GM10248 (cell line): ENCODE measurements around the gene OGFRL1.

Experiments used
- CTCF ChIA-PET: fragments of 300-600 bp; sonication (Branson Sonifier 250); formaldehyde crosslinking; extraction: SDS; loops from one replicate; lab custom pipeline; 2021; ENCODE audit warnings: antibody characterized with exemption; lab: Yijun Ruan, JAX
- POLR2A ChIA-PET: fragments of 350-650 bp; sonication (Branson Sonifier 250); formaldehyde crosslinking; extraction: SDS; loops from one replicate; lab custom pipeline; 2020; ENCODE audit warnings: antibody characterized with exemption; lab: Yijun Ruan, JAX
- DNase-seq: peaks from one replicate; pipeline ENCODE4 v3.0.0; 2012; ENCODE audit errors: extremely low spot score
- TF ChIP-seq, protein P1 (sequence below): IDR thresholded peaks from 2 replicates; pipeline ENCODE4 v1.5.1; 2012; ENCODE audit warnings: mild to moderate bottlenecking, low read depth; ENCODE audit errors: extremely low read depth, missing control alignments, control extremely low read depth

OGFRL1 gene

DNA sequence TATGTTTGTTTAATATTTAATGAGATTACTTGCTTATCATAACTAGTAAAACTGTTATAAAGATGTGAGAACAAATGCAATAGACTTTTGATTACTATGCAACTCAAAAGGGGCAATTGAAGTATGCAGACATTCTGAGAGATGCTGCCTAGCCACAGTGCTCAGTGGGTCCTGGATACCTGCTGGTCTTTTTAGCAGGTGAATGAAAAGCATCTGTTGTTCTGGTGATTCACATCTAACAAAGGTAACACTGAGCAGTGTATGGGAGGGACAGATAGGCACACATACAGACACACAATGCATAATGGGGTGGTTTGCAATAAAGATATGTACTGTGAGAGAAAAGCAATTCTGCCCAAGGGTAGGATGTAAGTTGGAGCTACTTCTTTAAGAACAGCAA is 46.9 kb downstream of the OGFRL1 start:
- no peak for DNase-seq
- CTCF ChIA-PET, result interaction anchor here (1.5 to 2.0 kb wide), 2 partner anchors 10 to 15 kb away, joined by 4 to 7 read pairs; no protein-coding TSS in a partner anchor
- POLR2A ChIA-PET, result no interaction called here
- TF ChIP-seq, protein P1, sequence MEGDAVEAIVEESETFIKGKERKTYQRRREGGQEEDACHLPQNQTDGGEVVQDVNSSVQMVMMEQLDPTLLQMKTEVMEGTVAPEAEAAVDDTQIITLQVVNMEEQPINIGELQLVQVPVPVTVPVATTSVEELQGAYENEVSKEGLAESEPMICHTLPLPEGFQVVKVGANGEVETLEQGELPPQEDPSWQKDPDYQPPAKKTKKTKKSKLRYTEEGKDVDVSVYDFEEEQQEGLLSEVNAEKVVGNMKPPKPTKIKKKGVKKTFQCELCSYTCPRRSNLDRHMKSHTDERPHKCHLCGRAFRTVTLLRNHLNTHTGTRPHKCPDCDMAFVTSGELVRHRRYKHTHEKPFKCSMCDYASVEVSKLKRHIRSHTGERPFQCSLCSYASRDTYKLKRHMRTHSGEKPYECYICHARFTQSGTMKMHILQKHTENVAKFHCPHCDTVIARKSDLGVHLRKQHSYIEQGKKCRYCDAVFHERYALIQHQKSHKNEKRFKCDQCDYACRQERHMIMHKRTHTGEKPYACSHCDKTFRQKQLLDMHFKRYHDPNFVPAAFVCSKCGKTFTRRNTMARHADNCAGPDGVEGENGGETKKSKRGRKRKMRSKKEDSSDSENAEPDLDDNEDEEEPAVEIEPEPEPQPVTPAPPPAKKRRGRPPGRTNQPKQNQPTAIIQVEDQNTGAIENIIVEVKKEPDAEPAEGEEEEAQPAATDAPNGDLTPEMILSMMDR, result no peak

DNA sequence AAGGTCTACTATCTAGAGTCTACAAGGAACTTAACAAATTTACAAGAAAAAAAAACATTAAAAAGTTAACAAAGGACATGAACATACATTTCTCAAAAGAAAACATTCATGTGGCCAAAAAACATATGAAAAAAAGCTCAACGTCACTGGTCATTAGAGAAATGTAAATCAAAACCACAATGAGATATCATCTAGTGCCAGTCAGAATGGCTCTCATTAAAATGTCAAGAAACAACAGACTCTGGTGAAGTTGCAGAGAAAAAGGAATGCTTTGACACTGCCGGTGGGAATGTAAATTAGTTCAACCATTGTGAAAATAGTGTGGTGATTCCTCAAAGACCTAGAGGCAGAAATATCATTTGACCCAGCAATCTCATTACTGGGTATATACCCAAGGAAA is 48.3 kb downstream of the OGFRL1 start:
- ChIA-PET POLR2A (no interaction called here), CTCF (interaction anchor here (2.0 kb wide), 1 partner anchor 8 kb away, joined by 7 read pairs; no protein-coding TSS in a partner anchor)
- DNase-seq, result no peak
- TF ChIP-seq, protein P1, result no peak

DNA sequence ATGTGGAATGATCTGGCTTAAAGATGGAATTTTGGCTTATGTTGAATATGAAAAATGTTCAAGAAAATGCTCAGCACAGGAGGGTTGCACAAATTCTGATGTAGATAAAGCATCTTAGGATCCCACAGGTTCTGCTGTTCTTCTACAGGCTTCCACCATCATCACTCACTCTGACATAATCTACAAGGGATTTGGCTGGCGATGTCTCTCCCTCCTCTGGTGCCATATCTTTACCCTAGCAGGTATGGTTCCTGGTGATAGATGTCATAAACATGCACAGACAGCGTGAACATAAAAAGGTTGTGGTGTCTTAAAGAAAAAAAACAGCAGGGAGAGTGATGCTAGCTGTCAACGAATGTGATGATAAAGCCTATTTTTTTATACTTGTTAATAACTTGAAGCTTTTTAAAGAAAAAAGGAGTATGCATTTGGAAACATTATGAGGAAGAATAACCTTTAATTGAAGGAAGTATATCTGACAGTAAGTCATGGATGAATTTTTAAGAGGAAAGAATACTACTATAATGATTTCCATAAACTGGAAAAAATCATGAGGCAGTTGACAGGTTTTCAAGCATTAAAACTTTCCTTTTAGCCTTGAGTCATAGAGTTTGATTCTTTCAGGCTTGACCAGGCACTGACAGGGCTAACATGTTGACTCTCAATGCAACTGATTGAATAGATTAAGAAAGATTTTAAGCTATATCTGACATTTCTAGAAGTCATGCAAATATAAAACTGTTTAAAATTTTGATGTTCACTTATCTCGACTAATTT is 50.1 kb downstream of the OGFRL1 start:
- CTCF ChIA-PET, result interaction anchor here (1.3 kb wide), 1 partner anchor 27 kb away, joined by 3 read pairs; no protein-coding TSS in a partner anchor
- POLR2A ChIA-PET, result no interaction called here
- DNase-seq, result no peak
- TF ChIP-seq, protein P1, result no peak

DNA sequence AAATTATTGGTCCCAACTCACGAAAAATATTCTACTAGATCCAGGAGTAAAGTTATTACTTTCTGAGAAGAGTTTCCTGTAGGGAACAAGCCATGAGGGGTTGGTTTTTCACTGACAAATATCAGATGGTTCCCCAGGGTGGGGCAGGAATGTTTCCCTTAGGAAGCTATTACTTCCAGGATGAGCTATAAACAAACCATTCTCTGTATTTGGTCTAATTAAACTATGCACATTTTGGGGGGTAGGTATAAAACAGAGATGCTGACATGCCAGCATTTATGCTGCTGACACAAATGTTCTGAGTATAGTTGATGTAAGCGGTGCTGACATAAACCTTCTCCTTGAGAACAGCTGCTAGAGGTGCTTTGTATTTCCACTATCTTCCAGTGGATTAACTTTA is 54.2 kb downstream of the OGFRL1 start:
- POLR2A ChIA-PET, result no interaction called here
- CTCF ChIA-PET, result interaction anchor here (1.3 to 1.6 kb wide), 2 partner anchors 9 to 10 kb away, joined by 3 to 5 read pairs; no protein-coding TSS in a partner anchor
- DNase-seq, result no peak
- TF ChIP-seq, protein P1, result no peak

DNA sequence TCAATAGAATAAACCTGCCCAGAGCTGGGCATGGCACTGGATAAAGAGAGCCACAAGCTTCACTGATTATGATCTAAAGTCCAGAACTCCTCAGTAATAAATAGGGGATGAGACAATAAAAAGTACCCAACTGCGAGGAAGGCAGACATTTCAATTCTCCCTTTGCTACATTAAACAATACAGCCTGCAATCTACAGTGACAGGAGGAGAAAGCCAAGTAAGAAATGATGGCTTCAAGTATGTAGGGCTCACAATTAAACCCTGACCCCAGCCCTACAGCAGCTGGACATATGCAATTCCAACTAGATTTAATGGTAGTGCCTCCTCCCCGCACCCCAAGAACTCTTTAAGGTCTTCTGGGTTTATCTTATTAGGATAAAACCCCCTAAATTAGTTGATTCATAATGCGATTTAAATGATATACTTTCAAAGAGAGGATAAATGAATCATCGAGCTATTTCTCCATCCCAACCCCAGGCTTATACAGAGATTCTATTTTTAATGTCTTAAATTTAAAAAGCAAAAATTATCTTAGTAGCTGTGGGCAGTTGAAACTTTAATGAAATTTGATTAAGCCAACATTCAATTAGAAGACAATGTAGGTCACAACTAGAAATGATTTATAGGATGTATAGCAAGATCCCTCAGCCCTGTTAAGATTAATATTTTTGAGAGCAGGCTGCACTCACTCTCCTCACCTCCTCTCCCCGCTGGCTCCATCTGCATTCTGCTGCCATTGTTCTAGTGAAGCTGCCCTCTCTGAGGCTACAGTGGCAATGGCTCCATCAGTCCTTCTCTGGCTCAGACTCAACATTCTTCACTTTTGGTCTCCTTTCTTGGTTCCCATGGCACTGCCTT is 57.1 kb downstream of the OGFRL1 start:
- ChIA-PET CTCF (interaction anchor here (1.3 to 1.9 kb wide), 2 partner anchors 10 to 188 kb away, joined by 3 to 7 read pairs; no protein-coding TSS in a partner anchor), POLR2A (no interaction called here)
- no peak for DNase-seq
- TF ChIP-seq, protein P1, result no peak

DNA sequence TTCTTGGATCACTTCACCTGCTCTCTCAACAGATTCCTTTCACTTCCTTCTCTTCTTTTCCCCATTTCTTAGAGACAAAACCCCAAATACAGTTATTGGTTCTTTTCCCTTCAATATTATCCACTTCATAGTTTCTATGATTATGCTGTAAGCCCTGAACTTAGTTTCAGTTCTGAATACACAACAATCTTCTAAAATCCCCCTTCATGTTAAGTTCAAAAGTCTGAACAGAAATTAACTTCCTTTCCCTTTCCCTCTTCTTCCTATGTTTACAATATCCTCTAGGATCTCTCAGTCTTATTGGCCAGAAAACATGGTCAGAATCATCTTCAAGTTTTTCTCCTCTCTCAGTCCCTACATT is 57.7 kb downstream of the OGFRL1 start:
- ChIA-PET CTCF (no interaction called here), POLR2A (no interaction called here)
- DNase-seq, result no peak
- TF ChIP-seq, protein P1, result no peak
